Adrenal gland (tissue), 5 donors: ENCODE data around the gene SLCO1B3.

ENCODE experiments used
- CTCF ChIP-seq, 6 experiments: fragments of 450-650 bp in 4 of 6; fragments of 200-600 bp in 2 of 6; sonication (generic) in 1 of 6; IDR thresholded peaks; 1 replicate in 5 of 6; 2 replicates in 1 of 6; pipeline versions ENCODE4 v1.5.1 to v1.8.0; 2016 to 2021; ENCODE audit warnings: antibody characterized with exemption in 6 of 6, mild to moderate bottlenecking in 2 of 6, moderate library complexity in 1 of 6
- POLR2A ChIP-seq, 2 donors: fragments of 450-650 bp; IDR thresholded peaks; one replicate each; pipeline ENCODE4 v1.6.1; 2017; ENCODE audit warnings: antibody characterized with exemption in 2 of 2, mild to moderate bottlenecking in 2 of 2, moderate library complexity in 1 of 2
- donor health status: DM: no; HTN: no; CAD: no.

GRCh38 chr12:20946732-20947131, 136.2 kb downstream of the SLCO1B3 start:
- peak in 2 of 6 experiments; percentile 8 to 39 for TF ChIP-seq CTCF (IDR thresholded peaks at IDR 0.05)
- TF ChIP-seq POLR2A (IDR thresholded peaks at IDR 0.05) = no peak
